Right lobe of liver (tissue), 6 donors: ENCODE measurements around the gene FGF14. TPM values are rescaled to one million over a fixed set of nuclear protein-coding genes. Genes with fewer than 3 reads are reported as not detected.
A peak's percentile ranks its signal among the peaks of the same experiment; 100 is the strongest.

Experiments
- ATAC-seq, 4 donors: fragments of 200-7000 bp; cut with Tn5 transposase; one replicate each; pipeline ENCODE4 v1.9.1; 2020; ENCODE audit warnings: mild to moderate bottlenecking in 4 of 4, moderate library complexity in 4 of 4
- DNase-seq, 3 donors: peaks; one replicate each; pipeline ENCODE4 v3.0.0-alpha.2; 2020
- H3K27ac ChIP-seq, 3 donors: fragments of 200-600 bp; one replicate each; pipeline ENCODE4 v1.8.0; 2022
- H3K27me3 ChIP-seq, 2 donors: fragments of 200-600 bp; one replicate each; pipeline ENCODE4 v1.8.0; 2022
- H3K36me3 ChIP-seq, 4 donors: fragments of 200-600 bp; sonication (generic) in 1 of 4; one replicate each; pipeline versions ENCODE4 v1.5.1 to v1.8.0; 2017 to 2022; ENCODE audit warnings: control low read depth in 1 of 4
- H3K4me1 ChIP-seq, 4 donors: fragments of 200-600 bp; sonication (generic) in 1 of 4; one replicate each; pipeline versions ENCODE4 v1.5.1 to v1.8.0; 2017 to 2022; ENCODE audit warnings: control low read depth in 1 of 4
- H3K4me3 ChIP-seq, 3 donors: fragments of 200-600 bp; one replicate each; pipeline ENCODE4 v1.8.0; 2022
- H3K9me3 ChIP-seq, 4 donors: fragments of 200-600 bp; sonication (generic) in 1 of 4; one replicate each; pipeline versions ENCODE4 v1.5.1 to v1.8.0; 2017 to 2022; ENCODE audit warnings: control low read depth in 1 of 4
- POLR2A ChIP-seq: fragments of 450-650 bp; IDR thresholded peaks from one replicate; pipeline ENCODE4 v1.6.1; 2017; ENCODE audit warnings: antibody characterized with exemption, mild to moderate bottlenecking
- WGBS: methylation state at CpG from one replicate; pipeline ENCODE4 v1.1.6; 2018; ENCODE audit warnings: low coverage, low lambda C conversion rate; ENCODE audit not compliant: insufficient coverage; ENCODE audit errors: missing lambda C conversion rate; 5-methylcytosine and 5-hydroxymethylcytosine counted together
- intact Hi-C, 2 donors: fragments of 100-400 bp; cut with DNase I; formaldehyde crosslinking; loops; one replicate each; pipeline versions ENCODE4 v1.11.2 to v1.14.1; 2022
- total RNA-seq, 6 experiments: library from RNA; depleted of rRNA in 2 of 6; stranded (reverse); fragments of >200 nt in 2 of 6; fragmentation: NEBNext Ultra II Directional in 3 of 6; extraction: Animal tissue kit (Norgen Biotek cat#: 25700) in 3 of 6; gene quantifications; one replicate each; pipeline versions ENCODE4 v1.1.0 to v1.2.4, GENCODE V29; 2016 to 2023
- TF ChIP-seq, protein P1 (sequence below), 4 donors: fragments of 200-600 bp in 3 of 4; fragments of 450-650 bp in 1 of 4; IDR thresholded peaks; one replicate each; pipeline versions ENCODE4 v1.5.1 to v1.8.0; 2016 to 2022; ENCODE audit warnings: antibody characterized with exemption in 4 of 4, mild to moderate bottlenecking in 2 of 4
- donor health status: DM: no; HTN: yes; CAD: no.
- donor health status: DM: no; HTN: no; CAD: no.
- donor health status: DM: no; HTN: no; CAD: no.
- donor health status: DM: no; HTN: yes; CAD: no.
- donor health status: DM: no; HTN: yes; CAD: no.

Gene FGF14
- total RNA-seq, 6 experiments from 2014 or later, result 0.42 to 6.3 (median 1.2) TPM

GRCh38 chr13:102152790-102153189 is 249.1 kb downstream of the FGF14 start:
- no peak for DNase-seq
- ATAC-seq, result no peak
- Histone ChIP-seq H3K9me3 (no peaks in the 10 kb centered on the region), H3K4me3 (no peak overlapping the region), H3K27ac (no peak overlapping the region), H3K4me1 (no peaks in the 10 kb centered on the region), H3K36me3 (no peaks in the 10 kb centered on the region), H3K27me3 (no peaks in the 10 kb centered on the region)
- 77% methylated on average over 5 of the region's 5 CpGs for WGBS
- intact Hi-C loops, result no loop called here
- TF ChIP-seq, protein P1, sequence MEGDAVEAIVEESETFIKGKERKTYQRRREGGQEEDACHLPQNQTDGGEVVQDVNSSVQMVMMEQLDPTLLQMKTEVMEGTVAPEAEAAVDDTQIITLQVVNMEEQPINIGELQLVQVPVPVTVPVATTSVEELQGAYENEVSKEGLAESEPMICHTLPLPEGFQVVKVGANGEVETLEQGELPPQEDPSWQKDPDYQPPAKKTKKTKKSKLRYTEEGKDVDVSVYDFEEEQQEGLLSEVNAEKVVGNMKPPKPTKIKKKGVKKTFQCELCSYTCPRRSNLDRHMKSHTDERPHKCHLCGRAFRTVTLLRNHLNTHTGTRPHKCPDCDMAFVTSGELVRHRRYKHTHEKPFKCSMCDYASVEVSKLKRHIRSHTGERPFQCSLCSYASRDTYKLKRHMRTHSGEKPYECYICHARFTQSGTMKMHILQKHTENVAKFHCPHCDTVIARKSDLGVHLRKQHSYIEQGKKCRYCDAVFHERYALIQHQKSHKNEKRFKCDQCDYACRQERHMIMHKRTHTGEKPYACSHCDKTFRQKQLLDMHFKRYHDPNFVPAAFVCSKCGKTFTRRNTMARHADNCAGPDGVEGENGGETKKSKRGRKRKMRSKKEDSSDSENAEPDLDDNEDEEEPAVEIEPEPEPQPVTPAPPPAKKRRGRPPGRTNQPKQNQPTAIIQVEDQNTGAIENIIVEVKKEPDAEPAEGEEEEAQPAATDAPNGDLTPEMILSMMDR (IDR thresholded peaks at IDR 0.05), result no peak
- TF ChIP-seq POLR2A, result no peak

DNA sequence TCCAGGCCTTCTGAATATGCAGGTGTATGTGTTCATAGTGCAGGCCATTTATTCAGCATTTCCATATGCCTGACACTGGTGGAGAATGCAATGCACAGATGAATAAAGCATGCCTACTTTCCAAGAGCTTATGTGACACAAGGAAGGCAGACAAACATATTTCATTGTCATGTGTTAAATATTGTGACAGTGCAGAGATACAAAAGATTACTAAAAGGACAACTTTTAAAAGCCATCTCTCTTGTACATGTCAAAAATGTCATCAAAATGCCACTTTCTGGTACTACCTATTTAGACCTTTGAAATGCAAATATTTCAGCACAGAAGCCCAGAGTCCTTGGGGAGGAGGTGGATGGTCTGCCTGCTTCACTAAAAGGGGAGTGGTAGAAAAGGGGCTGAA is 254.5 kb downstream of the FGF14 start:
- DNase-seq (no peak), ATAC-seq (no peak)
- TF ChIP-seq POLR2A, result no peak
- TF ChIP-seq, protein P1 (IDR thresholded peaks at IDR 0.05), result no peak
- Histone ChIP-seq H3K4me1 (peaks cover 0 to 6% (median 0%) of the 10 kb centered on the region in 4 donors), H3K27me3 (no peaks in the 10 kb centered on the region), H3K27ac (no peak overlapping the region), H3K4me3 (no peak overlapping the region), H3K36me3 (no peaks in the 10 kb centered on the region), H3K9me3 (no peaks in the 10 kb centered on the region)
- intact Hi-C loops, result no loop called here

- no peaks in the 10 kb centered on the region for H3K36me3 ChIP-seq
- TF ChIP-seq, protein P1 (IDR thresholded peaks at IDR 0.05), result no peak
- TF ChIP-seq POLR2A, result no peak
- DNase-seq, result no peak
- no peak overlapping the region for H3K27ac ChIP-seq
- no peaks in the 10 kb centered on the region for H3K27me3 ChIP-seq
- intact Hi-C loops, result no loop called here
- H3K4me3 ChIP-seq, result no peak overlapping the region
- peaks cover 0 to 13% (median 5%) of the 10 kb centered on the region in 4 donors for H3K4me1 ChIP-seq
- H3K9me3 ChIP-seq, result no peaks in the 10 kb centered on the region
- no peak for ATAC-seq
Observed at GRCh38 chr13:102145750-102146149, 256.1 kb downstream of the FGF14 start.

- ATAC-seq (peak; percentile 41 to 69 (median 59)), DNase-seq (no peak)
- 43% methylated on average over 1 of the region's 1 CpG for WGBS
- peaks cover 0 to 13% (median 5%) of the 10 kb centered on the region in 4 donors for H3K4me1 ChIP-seq
- TF ChIP-seq POLR2A, result no peak
- TF ChIP-seq, protein P1 (IDR thresholded peaks at IDR 0.05), result no peak
- H3K36me3 ChIP-seq, result no peaks in the 10 kb centered on the region
- H3K9me3 ChIP-seq, result no peaks in the 10 kb centered on the region
- no peak overlapping the region for H3K27ac ChIP-seq
- intact Hi-C loops, result no loop called here
- no peaks in the 10 kb centered on the region for H3K27me3 ChIP-seq
- H3K4me3 ChIP-seq, result no peak overlapping the region
Observed at GRCh38 chr13:102142473-102142826, 259.4 kb downstream of the FGF14 start.
